ENCODE data around the gene SFT2D2.
A peak's percentile ranks its signal among the peaks of the same experiment; 100 is the strongest.
"Not testable (repeated sequence)": the region's sequence is repeated elsewhere in the genome, so short reads cannot be mapped to it uniquely, and the experiment has no call there.

Gene SFT2D2

GRCh38 chr1:168187177-168187576 is 38.6 kb upstream of the SFT2D2 start:
- TF ChIP-seq, protein P1, sequence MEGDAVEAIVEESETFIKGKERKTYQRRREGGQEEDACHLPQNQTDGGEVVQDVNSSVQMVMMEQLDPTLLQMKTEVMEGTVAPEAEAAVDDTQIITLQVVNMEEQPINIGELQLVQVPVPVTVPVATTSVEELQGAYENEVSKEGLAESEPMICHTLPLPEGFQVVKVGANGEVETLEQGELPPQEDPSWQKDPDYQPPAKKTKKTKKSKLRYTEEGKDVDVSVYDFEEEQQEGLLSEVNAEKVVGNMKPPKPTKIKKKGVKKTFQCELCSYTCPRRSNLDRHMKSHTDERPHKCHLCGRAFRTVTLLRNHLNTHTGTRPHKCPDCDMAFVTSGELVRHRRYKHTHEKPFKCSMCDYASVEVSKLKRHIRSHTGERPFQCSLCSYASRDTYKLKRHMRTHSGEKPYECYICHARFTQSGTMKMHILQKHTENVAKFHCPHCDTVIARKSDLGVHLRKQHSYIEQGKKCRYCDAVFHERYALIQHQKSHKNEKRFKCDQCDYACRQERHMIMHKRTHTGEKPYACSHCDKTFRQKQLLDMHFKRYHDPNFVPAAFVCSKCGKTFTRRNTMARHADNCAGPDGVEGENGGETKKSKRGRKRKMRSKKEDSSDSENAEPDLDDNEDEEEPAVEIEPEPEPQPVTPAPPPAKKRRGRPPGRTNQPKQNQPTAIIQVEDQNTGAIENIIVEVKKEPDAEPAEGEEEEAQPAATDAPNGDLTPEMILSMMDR (IDR thresholded peaks at IDR 0.05; ENCODE audit: insufficient read depth, low read depth, low read length, missing control alignments), result no peak
- DNase-seq (ENCODE audit: low read depth), result no peak
- H3K4me3 ChIP-seq (ENCODE audit: low read length), result no peak overlapping the region

- no peak for DNase-seq (ENCODE audit: low read depth)
- TF ChIP-seq, protein P1 (IDR thresholded peaks at IDR 0.05; ENCODE audit: insufficient read depth, low read depth, low read length, missing control alignments), result no peak
- no peak overlapping the region for H3K4me3 ChIP-seq (ENCODE audit: low read length)
Observed at GRCh38 chr1:168190403-168190802, 35.4 kb upstream of the SFT2D2 start.

DNA sequence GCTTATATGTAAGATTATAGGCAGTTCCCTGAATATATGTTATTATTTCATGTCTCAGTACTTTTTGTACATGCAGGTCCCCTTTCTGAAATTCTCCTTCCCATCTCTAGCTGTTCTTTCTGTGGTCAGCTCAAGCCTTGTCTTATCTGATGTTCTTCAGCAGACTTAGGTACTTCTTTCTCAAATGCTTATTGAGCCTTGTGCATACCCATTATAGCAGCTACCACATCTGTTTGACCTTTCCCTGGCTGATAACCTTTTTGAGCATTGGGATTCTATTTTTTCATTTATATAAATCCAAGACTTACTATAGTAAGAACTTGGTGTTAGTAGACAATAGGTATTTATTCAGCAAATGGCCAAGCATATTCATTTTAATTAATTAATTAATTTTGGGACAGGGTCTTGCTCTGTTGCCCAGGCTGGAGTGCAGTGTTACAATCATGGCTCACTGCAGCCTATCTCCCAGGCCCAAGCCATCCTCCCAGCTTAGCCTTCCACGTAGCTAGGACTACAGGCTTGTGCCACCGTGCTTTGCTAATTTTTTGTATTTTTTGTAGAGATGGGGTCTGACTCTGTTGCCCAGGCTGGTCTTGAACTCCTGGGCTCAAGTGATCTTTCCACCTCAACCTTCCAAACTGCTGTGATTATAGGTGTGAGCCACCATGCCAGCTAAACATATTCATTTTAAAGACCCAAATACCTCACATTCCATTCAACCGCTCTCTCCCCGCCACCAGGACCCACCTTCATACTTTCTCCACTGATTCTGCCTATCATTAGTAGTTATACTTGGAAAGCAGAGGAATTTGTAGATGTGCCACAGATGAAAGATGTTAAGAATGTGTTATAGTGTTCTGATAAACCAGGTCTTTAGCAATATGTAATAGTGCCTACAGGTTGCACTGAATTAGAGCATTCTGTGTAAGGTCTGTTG is 30.3 kb upstream of the SFT2D2 start:
- no peak overlapping the region for H3K4me3 ChIP-seq (ENCODE audit: low read length)
- TF ChIP-seq, protein P1 (IDR thresholded peaks at IDR 0.05; ENCODE audit: insufficient read depth, low read depth, low read length, missing control alignments), result no peak
- no peak for DNase-seq (ENCODE audit: low read depth)

DNA sequence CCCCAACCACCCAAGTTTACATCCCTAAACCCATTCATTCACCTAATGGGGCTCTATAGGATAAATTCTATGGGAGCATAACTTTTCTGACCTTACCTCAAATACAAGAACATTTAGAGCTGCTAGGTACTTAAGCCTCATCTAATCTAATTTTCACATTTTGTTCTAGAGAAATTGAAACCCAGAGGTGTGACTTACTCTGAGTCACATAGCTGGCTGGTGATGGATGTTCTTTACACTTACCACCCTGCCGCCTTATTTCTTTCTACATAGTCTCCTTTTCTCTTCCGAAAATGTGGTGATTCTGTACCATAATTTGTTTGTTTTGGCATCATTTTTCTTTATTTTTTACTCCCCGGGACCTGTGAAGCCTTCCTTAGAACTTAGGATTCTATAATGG is 26.7 kb upstream of the SFT2D2 start:
- DNase-seq (ENCODE audit: low read depth), result no peak
- TF ChIP-seq, protein P1 (IDR thresholded peaks at IDR 0.05; ENCODE audit: insufficient read depth, low read depth, low read length, missing control alignments), result no peak
- no peak overlapping the region for H3K4me3 ChIP-seq (ENCODE audit: low read length)

DNA sequence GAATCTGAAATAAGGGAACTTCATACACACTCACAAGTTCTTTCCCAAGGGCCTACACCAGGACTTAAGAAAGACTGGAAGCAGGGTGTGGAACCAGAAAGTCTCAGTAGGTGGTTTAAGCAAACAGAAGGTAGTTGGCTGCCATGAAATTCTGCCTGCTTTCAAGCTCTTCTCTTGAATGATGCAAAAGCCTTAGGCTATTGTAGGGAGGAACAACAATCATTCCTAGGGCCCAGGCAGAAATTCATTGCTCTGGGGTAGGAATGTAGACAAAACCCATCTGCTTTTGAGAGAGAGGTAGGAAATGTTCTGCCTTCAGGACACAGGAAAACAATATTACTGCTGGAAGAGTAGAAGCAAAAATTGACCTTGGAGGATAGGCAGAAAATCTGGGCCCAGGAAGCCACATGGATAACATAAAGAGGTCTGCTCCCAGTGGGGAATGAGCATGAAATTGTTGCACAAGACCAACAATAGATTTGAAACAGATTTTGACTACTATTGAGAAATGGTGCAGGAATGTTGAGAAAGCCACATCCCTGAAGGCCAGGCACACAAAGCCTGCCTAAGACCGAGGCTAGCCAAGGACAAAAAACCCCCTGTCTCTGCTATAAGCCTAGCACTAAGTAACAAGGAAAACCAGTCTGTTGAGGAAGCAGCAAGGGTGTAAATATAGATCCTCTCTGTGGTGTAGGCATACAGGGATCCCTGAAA is 22.7 kb upstream of the SFT2D2 start:
- TF ChIP-seq, protein P1 (IDR thresholded peaks at IDR 0.05; ENCODE audit: insufficient read depth, low read depth, low read length, missing control alignments), result no peak
- peak; percentile 67 for DNase-seq (ENCODE audit: low read depth)
- no peak overlapping the region for H3K4me3 ChIP-seq (ENCODE audit: low read length)

- no peak overlapping the region for H3K4me3 ChIP-seq (ENCODE audit: low read length)
- no peak for DNase-seq (ENCODE audit: low read depth)
- TF ChIP-seq, protein P1 (IDR thresholded peaks at IDR 0.05; ENCODE audit: insufficient read depth, low read depth, low read length, missing control alignments), result no peak
Observed at GRCh38 chr1:168206111-168206510, 19.7 kb upstream of the SFT2D2 start.

DNA sequence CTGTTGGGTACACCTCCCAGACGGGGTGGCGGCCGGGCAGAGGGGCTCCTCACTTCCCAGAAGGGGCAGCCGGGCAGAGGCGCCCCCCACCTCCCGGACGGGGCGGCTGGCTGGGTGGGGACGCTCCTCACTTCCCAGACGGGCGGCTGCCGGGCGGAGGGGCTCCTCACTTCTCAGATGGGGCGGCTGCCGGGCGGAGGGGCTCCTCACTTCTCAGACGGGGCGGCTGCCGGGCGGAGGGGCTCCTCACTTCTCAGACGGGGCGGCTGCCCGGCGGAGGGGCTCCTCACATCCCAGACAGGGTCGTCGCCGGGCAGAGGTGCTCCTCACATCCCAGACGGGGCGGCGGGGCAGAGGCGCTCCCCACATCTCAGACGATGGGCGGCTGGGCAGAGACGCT is 18.1 kb upstream of the SFT2D2 start:
- H3K4me3 ChIP-seq (ENCODE audit: low read length); DNase-seq (ENCODE audit: low read depth): not testable (repeated sequence)
